K562 (cell line): ENCODE measurements around the gene APOM. TPM values are rescaled to one million over a fixed set of nuclear protein-coding genes. Genes with fewer than 3 reads are reported as not detected.
A peak's percentile ranks its signal among the peaks of the same experiment; 100 is the strongest.

Source experiments
- BRD4 ChIP-seq: fragments of 200-600 bp; sonication (generic); IDR thresholded peaks from 2 replicates; pipeline ENCODE4 v1.6.1; 2017; ENCODE audit warnings: inconsistent platforms
- MYNN ChIP-seq, 2 experiments: sonication (generic); formaldehyde crosslinking in 1 of 2; IDR thresholded peaks; 2 replicates each; pipeline versions ENCODE4 v1.5.0 to v1.6.1; 2016 to 2020; ENCODE audit warnings: antibody characterized with exemption in 1 of 2, missing genetic modification reagents in 1 of 2
- OTX1 ChIP-seq: fragments of 450-650 bp; formaldehyde crosslinking; IDR thresholded peaks from 2 replicates; pipeline ENCODE4 v1.4.0; 2022; ENCODE audit warnings: mild to moderate bottlenecking
- PCBP2 ChIP-seq: fragments of 200-400 bp; formaldehyde crosslinking; IDR thresholded peaks from 2 replicates; pipeline ENCODE4 v1.6.1; 2018; ENCODE audit warnings: low read length, low read depth, mild to moderate bottlenecking, moderate library complexity; ENCODE audit not compliant: poor library complexity, severe bottlenecking
- PHB2 ChIP-seq: fragments of 450-650 bp; IDR thresholded peaks from 2 replicates; pipeline ENCODE4 v1.6.1; 2017; ENCODE audit warnings: low read depth
- PHF21A ChIP-seq: fragments of 450-650 bp; IDR thresholded peaks from 2 replicates; pipeline ENCODE4 v1.6.1; 2017; ENCODE audit warnings: low read depth, borderline replicate concordance
- PTBP1 ChIP-seq: fragments of 200-400 bp; formaldehyde crosslinking; IDR thresholded peaks from 2 replicates; pipeline ENCODE4 v1.6.1; 2017; ENCODE audit warnings: low read depth, low read length
- RBFOX2 ChIP-seq: fragments of 200-400 bp; formaldehyde crosslinking; IDR thresholded peaks from 2 replicates; pipeline ENCODE4 v1.6.1; 2017; ENCODE audit warnings: low read depth, mild to moderate bottlenecking, low read length, moderate library complexity
- RBM22 ChIP-seq: fragments of 200-400 bp; formaldehyde crosslinking; IDR thresholded peaks from 2 replicates; pipeline ENCODE4 v1.6.1; 2018; ENCODE audit warnings: low read length, low read depth; ENCODE audit not compliant: poor library complexity, severe bottlenecking
- SNIP1 ChIP-seq: fragments of 450-650 bp; IDR thresholded peaks from 2 replicates; pipeline ENCODE4 v1.7.1; 2017; ENCODE audit warnings: low read depth, mild to moderate bottlenecking
- ZNF274 ChIP-seq: IDR thresholded peaks from 2 replicates; pipeline ENCODE4 v1.6.1; 2011; ENCODE audit warnings: low read depth, mild to moderate bottlenecking, low read length, moderate library complexity, borderline replicate concordance
- ZNF766 ChIP-seq: fragments of 200-800 bp; sonication (Bioruptor generic); conservative IDR thresholded peaks from 2 replicates; pipeline ENCODE4 v1.6.1; 2016; ENCODE audit warnings: missing genetic modification characterization, missing compliant biosample characterization
- polyA plus RNA-seq, 8 experiments: library from polyadenylated mRNA; depleted of rRNA in 4 of 8; stranded (reverse) in 5 of 8; unstranded in 3 of 8; fragments of >200 nt; fragmentation: Nextera tagmentation in 2 of 8; fragmentation: Illumina TruSeq in 1 of 8; extraction: Ambion mirVana in 2 of 8; extraction: Trizol in 1 of 8; gene quantifications; 2 replicates each; pipeline versions ENCODE4 v1.2.1 to v1.2.3, GENCODE V29; 2011 to 2014; ENCODE audit warnings: inconsistent platforms in 1 of 8, missing spikeins in 1 of 8
- total RNA-seq, 7 experiments: library from RNA; depleted of rRNA in 6 of 7; stranded (reverse); fragments of >200 nt in 6 of 7; fragmentation: Illumina TruSeq in 2 of 7; extraction: Trizol in 2 of 7; gene quantifications; 2 replicates each; pipeline versions ENCODE4 v1.2.1 to v1.2.3, GENCODE V29; 2011 to 2021; ENCODE audit warnings: low replicate concordance in 1 of 7
- TF ChIP-seq, protein P1 (sequence below): fragments of 250-450 bp; sonication (Bioruptor Pico); IDR thresholded peaks from 2 replicates; pipeline ENCODE4 v1.8.0; 2021; ENCODE audit warnings: borderline replicate concordance, mild to moderate bottlenecking, moderate library complexity; ENCODE audit not compliant: poor library complexity, severe bottlenecking
- TF ChIP-seq, protein P2 (sequence below): fragments of 450-650 bp; IDR thresholded peaks from 2 replicates; pipeline ENCODE4 v1.6.1; 2014; ENCODE audit warnings: low read depth, mild to moderate bottlenecking, moderate library complexity, borderline replicate concordance
- TF ChIP-seq, protein P3 (sequence below): sonication (generic); formaldehyde crosslinking; IDR thresholded peaks from 2 replicates; pipeline ENCODE4 v1.8.0; 2022; ENCODE audit warnings: mild to moderate bottlenecking, missing genetic modification reagents
- TF ChIP-seq, protein P4 (sequence below): fragments of 250-450 bp; sonication (Bioruptor Pico); IDR thresholded peaks from 2 replicates; pipeline ENCODE4 v1.8.0; 2021; ENCODE audit warnings: moderate library complexity, mild to moderate bottlenecking, inconsistent platforms
- TF ChIP-seq, protein P5 (sequence below): sonication (generic); formaldehyde crosslinking; IDR thresholded peaks from 2 replicates; pipeline ENCODE4 v1.8.1; 2023; ENCODE audit warnings: mild to moderate bottlenecking, missing genetic modification reagents

The APOM gene
- total and polyA plus RNA-seq, 9 of the 15 experiments (the other 6 are each of a cell fraction or from before 2014, with no cell fraction given): 5.7 to 24.3 (median 10.4) TPM

DNA sequence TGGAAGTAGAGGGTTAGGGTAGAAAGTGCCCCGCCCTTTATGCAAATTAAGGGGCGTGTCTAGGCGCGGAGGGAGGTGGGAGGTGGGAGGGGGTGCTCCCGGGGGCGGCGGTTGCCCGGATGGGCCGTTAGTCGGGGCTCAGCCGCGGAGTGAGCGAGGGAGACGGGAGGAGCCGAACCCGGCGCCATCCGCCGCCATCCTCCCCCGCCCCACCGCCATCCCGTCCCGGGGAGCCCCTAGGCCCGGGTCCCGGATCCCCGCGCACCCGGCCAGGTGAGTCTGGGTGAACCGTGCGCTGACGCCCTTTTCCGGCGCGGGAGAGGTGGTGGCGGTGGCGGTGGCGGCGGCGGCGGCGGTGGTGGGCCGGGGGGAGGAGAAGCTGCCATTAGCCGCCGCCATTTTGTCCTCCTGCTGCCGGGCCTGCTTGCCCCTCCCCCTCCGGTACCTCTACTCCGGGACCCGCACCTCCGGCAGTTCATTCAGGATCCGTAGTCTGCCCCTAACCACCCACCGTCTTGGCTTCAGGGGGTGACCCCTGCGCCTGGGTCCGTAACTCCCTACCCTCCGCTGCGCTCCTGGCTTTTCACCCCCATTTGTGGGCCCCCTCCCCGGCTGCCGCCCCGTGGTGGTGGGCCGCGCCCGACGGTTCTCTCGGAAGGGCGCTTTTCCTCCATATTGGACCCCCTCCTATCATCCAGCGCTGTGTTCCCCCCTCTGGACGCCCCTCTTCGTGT lies 34.9 kb upstream of the APOM start, which contains the start of gene PRRC2A (continued):
- TF ChIP-seq, protein P1, sequence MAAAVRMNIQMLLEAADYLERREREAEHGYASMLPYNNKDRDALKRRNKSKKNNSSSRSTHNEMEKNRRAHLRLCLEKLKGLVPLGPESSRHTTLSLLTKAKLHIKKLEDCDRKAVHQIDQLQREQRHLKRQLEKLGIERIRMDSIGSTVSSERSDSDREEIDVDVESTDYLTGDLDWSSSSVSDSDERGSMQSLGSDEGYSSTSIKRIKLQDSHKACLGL (CRISPR knock-in tag): peak; percentile 35
- TF ChIP-seq PCBP2: peak; percentile 39
- TF ChIP-seq BRD4: peak; percentile 99
- TF ChIP-seq MYNN (IDR thresholded peaks at IDR 0.05): 0 out of 2 replicates have a peak, but pooled peaks have one; percentile 13
- TF ChIP-seq MYNN (CRISPR knock-in tag; IDR thresholded peaks at IDR 0.05): no peak
- TF ChIP-seq, protein P2, sequence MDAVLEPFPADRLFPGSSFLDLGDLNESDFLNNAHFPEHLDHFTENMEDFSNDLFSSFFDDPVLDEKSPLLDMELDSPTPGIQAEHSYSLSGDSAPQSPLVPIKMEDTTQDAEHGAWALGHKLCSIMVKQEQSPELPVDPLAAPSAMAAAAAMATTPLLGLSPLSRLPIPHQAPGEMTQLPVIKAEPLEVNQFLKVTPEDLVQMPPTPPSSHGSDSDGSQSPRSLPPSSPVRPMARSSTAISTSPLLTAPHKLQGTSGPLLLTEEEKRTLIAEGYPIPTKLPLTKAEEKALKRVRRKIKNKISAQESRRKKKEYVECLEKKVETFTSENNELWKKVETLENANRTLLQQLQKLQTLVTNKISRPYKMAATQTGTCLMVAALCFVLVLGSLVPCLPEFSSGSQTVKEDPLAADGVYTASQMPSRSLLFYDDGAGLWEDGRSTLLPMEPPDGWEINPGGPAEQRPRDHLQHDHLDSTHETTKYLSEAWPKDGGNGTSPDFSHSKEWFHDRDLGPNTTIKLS: 0 out of 2 replicates have a peak, but pooled peaks have one; percentile 24
- TF ChIP-seq RBFOX2: peak; percentile 89
- no peak for TF ChIP-seq ZNF274
- TF ChIP-seq PHF21A: peak; percentile 57; the same call in 1 of the 2 replicates
- TF ChIP-seq, protein P3, sequence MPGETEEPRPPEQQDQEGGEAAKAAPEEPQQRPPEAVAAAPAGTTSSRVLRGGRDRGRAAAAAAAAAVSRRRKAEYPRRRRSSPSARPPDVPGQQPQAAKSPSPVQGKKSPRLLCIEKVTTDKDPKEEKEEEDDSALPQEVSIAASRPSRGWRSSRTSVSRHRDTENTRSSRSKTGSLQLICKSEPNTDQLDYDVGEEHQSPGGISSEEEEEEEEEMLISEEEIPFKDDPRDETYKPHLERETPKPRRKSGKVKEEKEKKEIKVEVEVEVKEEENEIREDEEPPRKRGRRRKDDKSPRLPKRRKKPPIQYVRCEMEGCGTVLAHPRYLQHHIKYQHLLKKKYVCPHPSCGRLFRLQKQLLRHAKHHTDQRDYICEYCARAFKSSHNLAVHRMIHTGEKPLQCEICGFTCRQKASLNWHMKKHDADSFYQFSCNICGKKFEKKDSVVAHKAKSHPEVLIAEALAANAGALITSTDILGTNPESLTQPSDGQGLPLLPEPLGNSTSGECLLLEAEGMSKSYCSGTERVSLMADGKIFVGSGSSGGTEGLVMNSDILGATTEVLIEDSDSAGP (CRISPR knock-in tag): 0 out of 2 replicates have a peak, but pooled peaks have one; percentile 34
- TF ChIP-seq PTBP1: no peak
- no peak; the same call in 1 of the 2 replicates for TF ChIP-seq SNIP1
- no peak for TF ChIP-seq PHB2
- peak; percentile 51; the same call in 1 of the 2 replicates for TF ChIP-seq OTX1 (CRISPR knock-in tag)
- TF ChIP-seq ZNF766 (CRISPR knock-in tag): peak; percentile 54; the same call in 1 of the 2 replicates
- TF ChIP-seq RBM22: peak; percentile 83
- TF ChIP-seq, protein P4, sequence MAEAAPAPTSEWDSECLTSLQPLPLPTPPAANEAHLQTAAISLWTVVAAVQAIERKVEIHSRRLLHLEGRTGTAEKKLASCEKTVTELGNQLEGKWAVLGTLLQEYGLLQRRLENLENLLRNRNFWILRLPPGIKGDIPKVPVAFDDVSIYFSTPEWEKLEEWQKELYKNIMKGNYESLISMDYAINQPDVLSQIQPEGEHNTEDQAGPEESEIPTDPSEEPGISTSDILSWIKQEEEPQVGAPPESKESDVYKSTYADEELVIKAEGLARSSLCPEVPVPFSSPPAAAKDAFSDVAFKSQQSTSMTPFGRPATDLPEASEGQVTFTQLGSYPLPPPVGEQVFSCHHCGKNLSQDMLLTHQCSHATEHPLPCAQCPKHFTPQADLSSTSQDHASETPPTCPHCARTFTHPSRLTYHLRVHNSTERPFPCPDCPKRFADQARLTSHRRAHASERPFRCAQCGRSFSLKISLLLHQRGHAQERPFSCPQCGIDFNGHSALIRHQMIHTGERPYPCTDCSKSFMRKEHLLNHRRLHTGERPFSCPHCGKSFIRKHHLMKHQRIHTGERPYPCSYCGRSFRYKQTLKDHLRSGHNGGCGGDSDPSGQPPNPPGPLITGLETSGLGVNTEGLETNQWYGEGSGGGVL (CRISPR knock-in tag): no peak
- TF ChIP-seq, protein P5, sequence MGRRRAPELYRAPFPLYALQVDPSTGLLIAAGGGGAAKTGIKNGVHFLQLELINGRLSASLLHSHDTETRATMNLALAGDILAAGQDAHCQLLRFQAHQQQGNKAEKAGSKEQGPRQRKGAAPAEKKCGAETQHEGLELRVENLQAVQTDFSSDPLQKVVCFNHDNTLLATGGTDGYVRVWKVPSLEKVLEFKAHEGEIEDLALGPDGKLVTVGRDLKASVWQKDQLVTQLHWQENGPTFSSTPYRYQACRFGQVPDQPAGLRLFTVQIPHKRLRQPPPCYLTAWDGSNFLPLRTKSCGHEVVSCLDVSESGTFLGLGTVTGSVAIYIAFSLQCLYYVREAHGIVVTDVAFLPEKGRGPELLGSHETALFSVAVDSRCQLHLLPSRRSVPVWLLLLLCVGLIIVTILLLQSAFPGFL: 0 out of 2 replicates have a peak, but pooled peaks have one; percentile 57
